HG03520 (cell line): ENCODE data around the gene DSCAM.

ENCODE experiments used
- ATAC-seq: cut with Tn5 transposase; IDR thresholded peaks from one replicate; pipeline ENCODE4 v1.9.1; 2021; ENCODE audit warnings: mild to moderate bottlenecking, moderate library complexity; ENCODE audit not compliant: unreplicated experiment

The DSCAM gene

GRCh38 chr21:40563900-40564299, 283.1 kb downstream of the DSCAM start:
- no peak for ATAC-seq

- no peak for ATAC-seq
Observed at GRCh38 chr21:40562242-40563002, 284.5 kb downstream of the DSCAM start.

GRCh38 chr21:40556442-40556968, 290.5 kb downstream of the DSCAM start:
- no peak for ATAC-seq

GRCh38 chr21:40555021-40555528, 291.9 kb downstream of the DSCAM start:
- ATAC-seq: no peak

- ATAC-seq: no peak
Observed at GRCh38 chr21:40553781-40554180, 293.2 kb downstream of the DSCAM start.

- no peak for ATAC-seq
Observed at GRCh38 chr21:40547906-40548513, 298.9 kb downstream of the DSCAM start.

- ATAC-seq: no peak
Observed at GRCh38 chr21:40546647-40547046, 300.3 kb downstream of the DSCAM start.

GRCh38 chr21:40540216-40540615, 306.7 kb downstream of the DSCAM start:
- ATAC-seq: no peak

GRCh38 chr21:40534886-40535285, 312.1 kb downstream of the DSCAM start:
- ATAC-seq: no peak

- no peak for ATAC-seq
Observed at GRCh38 chr21:40531431-40532110, 315.4 kb downstream of the DSCAM start.

GRCh38 chr21:40531016-40531415, 315.9 kb downstream of the DSCAM start:
- ATAC-seq: no peak

- no peak for ATAC-seq
Observed at GRCh38 chr21:40517646-40518045, 329.3 kb downstream of the DSCAM start.

GRCh38 chr21:40516335-40516734, 330.6 kb downstream of the DSCAM start:
- ATAC-seq: no peak

- ATAC-seq: no peak
Observed at GRCh38 chr21:40512590-40512989, 334.4 kb downstream of the DSCAM start.

GRCh38 chr21:40507978-40508377, 339.0 kb downstream of the DSCAM start:
- no peak for ATAC-seq

- no peak for ATAC-seq
Observed at GRCh38 chr21:40505681-40506080, 341.3 kb downstream of the DSCAM start.

- no peak for ATAC-seq
Observed at GRCh38 chr21:40505244-40505643, 341.7 kb downstream of the DSCAM start.

GRCh38 chr21:40504825-40505224, 342.1 kb downstream of the DSCAM start:
- no peak for ATAC-seq

- ATAC-seq: no peak
Observed at GRCh38 chr21:40496116-40496515, 350.8 kb downstream of the DSCAM start.

GRCh38 chr21:40490408-40490807, 356.6 kb downstream of the DSCAM start:
- no peak for ATAC-seq

- no peak for ATAC-seq
Observed at GRCh38 chr21:40489001-40489400, 358.0 kb downstream of the DSCAM start.

- no peak for ATAC-seq
Observed at GRCh38 chr21:40481764-40482163, 365.2 kb downstream of the DSCAM start.
